ENCODE results near the gene KDM3A.

GRCh38 chr2:86533589-86533988, 92.4 kb downstream of the KDM3A start:
- TF ChIP-seq, protein P1, sequence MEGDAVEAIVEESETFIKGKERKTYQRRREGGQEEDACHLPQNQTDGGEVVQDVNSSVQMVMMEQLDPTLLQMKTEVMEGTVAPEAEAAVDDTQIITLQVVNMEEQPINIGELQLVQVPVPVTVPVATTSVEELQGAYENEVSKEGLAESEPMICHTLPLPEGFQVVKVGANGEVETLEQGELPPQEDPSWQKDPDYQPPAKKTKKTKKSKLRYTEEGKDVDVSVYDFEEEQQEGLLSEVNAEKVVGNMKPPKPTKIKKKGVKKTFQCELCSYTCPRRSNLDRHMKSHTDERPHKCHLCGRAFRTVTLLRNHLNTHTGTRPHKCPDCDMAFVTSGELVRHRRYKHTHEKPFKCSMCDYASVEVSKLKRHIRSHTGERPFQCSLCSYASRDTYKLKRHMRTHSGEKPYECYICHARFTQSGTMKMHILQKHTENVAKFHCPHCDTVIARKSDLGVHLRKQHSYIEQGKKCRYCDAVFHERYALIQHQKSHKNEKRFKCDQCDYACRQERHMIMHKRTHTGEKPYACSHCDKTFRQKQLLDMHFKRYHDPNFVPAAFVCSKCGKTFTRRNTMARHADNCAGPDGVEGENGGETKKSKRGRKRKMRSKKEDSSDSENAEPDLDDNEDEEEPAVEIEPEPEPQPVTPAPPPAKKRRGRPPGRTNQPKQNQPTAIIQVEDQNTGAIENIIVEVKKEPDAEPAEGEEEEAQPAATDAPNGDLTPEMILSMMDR (IDR thresholded peaks at IDR 0.05): no peak
- no peak for TF ChIP-seq POLR2A (IDR thresholded peaks at IDR 0.05)

All from prostate gland (tissue), 2 donors.